Left renal pelvis (tissue), 4 donors: Measurements from ENCODE around the gene RFPL1. TPM values are rescaled to one million over a fixed set of nuclear protein-coding genes. Genes with fewer than 3 reads are reported as not detected.

ENCODE experiments used
- DNase-seq, 4 donors: peaks; one replicate each; pipeline ENCODE4 v3.0.0-alpha.2; 2013; ENCODE audit warnings: low read depth in 4 of 4, low spot score in 3 of 4
- polyA plus RNA-seq, 4 donors: library from polyadenylated mRNA; unstranded; fragments of 120-200 nt; gene quantifications; one replicate each; pipeline ENCODE4 v1.2.1, GENCODE V29; 2013; ENCODE audit not compliant: insufficient read length in 4 of 4

RFPL1 gene
- polyA plus RNA-seq, 4 donors, result 0.89 to 1.8 (median 1.3) TPM

DNA sequence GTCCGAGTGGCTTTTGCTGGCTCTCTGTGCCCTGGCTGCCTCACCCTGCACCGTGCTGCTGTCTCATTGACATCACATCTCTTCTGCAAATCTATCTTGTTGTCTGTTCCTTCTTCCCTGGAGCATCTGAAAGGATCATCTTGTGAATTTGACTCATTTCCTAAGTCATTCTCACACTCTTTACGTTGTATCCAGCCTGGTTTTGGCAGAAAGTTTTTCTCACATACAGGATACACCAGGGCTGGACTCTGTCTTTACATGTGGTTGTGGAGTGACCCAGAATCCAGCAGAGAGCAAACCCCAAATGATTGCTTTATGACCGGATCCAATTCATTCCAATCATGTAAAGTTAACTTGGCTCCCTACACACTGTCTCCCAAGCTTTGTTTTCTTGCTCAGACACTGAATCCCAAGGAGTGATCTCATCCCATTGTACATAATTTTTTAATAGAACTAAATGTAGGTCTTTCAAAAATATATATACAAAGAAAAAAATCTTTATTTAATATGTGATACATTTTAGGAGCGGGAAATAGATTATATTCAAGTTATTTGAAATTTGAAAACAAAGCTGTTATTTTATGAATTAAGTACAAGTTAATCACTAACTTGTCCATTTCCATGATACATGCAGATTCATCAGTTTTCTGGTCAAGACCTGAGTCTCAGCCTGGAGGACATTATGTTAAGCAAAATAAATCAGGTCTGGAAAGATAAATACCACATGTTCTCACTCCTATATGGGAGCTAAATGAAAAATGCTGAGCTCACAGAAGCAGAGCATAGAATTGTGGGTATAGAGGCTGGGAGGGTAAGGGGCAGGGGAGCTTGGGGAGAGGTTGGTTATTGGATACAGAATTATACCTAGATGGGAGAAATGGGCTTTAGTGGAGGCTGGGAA lies 2.9 kb upstream of the RFPL1 start:
- DNase-seq, result no peak

DNA sequence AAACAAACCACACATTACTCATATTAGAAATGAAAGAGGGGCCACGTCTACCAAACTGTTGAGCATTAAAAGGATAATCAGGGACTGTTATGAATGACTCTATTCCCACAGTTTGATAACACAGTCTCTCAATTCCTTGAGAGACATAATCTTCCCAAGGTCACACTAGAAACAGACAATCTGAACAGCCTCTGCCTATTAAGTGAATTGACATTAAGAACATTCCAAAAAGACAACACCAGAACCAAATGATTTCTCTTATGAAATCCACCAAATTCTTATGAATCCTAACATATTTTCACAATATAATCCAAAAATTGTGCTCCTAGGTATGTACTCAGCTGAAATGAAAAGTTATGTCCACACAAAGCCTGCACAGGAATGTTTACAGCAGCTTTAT lies 4.6 kb downstream of the RFPL1 start:
- no peak for DNase-seq

DNA sequence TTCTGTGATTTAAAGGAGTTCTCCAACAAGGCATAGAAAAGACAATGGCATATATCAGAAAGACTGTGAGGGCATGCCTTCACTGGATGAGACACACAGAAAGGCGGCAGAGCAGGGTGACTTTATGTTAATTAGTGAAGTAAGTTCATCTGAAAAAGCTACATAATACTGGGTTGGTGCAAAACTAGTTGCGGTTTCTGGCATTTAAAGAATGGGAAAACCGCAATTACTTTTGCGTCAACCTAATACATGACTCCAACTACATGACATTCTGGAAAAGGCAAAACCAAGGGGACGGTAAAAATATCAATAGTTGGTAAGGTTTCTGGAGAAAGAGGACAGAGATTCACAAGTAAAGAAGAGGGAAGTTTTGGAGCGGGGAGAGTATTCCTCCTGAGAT lies 5.1 kb downstream of the RFPL1 start:
- DNase-seq, result no peak

DNA sequence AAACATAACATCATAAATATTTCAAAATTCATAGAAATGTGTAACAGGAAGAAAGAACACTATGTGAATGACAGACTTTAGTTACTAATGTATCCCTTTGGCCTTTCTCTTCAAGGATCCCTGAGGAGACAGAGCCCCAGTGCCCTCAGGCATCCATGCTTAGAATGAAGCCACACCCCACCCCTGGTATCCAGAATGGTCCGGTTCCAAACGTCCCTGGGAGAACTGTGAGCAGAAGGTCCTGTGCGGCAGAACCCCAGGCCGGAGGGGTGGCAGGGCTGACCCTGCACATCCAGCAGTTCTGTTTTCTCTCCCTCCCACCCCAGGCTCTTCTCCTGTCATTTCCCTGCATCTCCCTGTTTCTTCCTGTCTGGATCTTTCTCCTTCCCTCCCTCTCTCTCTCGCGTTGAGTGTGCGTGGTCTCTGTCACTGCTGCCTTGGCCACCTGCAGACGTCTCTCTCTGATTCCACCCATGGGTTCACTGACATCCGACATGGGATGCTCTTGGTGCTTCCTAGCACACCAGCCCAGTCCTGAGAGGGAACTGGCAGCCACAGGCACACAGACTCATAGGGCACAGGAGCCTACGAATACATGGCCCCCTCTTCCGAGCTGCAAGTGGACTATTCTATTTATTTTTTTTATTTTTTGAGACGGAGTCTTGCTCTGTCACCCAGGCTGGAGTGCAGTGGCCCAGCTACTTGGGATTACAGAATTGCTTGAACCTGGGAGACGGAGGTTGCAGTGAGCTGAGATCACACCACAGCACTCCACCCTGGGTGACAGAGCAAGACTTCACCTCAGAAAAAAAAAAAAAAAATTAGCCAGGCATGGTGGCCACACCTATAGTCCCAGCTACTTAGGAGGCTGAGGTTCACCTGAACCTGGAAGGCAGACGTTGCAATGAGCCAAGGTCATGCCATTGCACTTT lies 5.7 kb downstream of the RFPL1 start:
- DNase-seq, result no peak

DNA sequence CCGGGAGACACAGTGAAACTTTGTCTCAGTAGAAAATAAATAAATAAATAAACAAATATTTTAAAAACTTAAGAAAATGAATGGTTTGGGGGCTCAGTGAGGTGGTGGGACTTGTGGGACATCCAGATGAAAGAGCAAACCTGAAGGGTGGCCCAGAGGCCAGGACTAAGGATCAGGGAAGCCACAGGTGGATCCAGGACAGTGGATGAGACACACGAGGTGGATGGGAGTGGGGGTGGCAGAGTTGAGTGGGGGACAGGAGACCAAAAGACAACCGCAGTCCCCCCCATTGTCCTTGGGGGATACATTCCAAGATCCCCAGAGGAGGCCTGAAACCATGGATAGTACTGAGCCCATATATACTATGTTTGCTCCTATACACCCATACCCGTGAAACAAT lies 7.1 kb downstream of the RFPL1 start:
- DNase-seq, result no peak

DNA sequence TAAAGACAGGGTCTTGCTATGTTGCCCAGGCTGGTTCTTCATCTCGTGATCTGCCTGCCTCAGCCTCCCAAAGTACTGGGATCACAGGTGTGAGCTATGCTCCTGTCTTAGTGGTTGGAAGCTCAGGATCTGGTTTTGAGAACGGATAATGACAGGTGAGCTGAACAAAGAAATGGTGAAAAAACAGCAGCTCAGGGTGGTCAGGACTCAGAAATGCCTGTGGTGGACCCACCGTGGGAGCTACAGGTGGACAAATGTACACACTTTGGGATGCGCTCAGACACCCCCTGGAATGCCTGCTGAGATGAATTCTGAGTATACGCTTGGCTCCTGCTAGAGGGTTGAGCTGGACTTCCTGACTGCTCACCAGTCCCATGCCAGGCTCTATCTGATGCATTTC lies 9.5 kb downstream of the RFPL1 start:
- no peak for DNase-seq

DNA sequence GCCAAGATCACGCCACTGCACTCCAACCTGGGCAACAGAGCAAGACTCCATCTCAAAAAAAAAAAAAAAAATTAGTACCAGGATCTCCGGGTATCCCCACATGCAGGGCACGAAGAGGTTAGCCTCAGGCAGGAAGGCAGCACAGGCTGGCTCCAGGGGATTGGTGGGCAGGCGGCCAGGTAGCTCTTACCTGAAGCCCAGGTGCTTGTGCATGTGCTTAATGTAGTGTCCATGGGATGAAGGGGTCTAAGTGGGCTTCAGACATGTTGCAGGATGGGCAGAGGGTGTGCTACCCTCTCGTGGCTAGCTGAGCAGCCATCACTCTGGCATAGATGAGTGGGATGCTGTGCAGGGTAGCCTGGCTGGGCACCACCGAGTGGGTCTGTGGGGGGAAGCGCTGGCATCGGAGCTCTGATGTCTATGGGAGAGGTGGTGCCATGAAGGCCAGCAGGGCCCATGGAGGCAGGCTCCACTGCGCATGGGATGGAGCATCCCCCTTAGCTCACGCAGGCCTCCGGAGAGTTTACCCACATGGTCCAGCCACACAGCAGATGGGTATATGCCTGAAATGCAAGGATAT lies 11.0 kb downstream of the RFPL1 start:
- DNase-seq, result no peak

DNA sequence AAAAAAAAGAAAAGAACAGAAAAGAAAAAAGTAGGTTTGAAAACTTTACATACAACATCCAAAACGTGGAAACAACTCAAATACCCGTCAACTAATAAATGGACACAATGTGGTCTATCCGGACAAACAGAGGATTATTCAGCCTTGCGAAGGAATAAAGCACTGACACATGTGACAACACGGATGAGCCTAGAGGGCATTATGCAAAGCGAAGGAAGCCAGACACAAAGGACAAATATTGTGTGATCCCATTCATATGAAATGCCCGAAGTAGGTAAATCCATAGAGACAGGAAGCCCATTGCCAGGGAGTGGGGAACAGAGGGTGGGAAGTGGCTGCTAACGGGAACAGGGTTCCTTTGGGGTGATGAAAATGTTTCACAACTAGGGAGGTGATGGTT lies 11.8 kb downstream of the RFPL1 start:
- no peak for DNase-seq

DNA sequence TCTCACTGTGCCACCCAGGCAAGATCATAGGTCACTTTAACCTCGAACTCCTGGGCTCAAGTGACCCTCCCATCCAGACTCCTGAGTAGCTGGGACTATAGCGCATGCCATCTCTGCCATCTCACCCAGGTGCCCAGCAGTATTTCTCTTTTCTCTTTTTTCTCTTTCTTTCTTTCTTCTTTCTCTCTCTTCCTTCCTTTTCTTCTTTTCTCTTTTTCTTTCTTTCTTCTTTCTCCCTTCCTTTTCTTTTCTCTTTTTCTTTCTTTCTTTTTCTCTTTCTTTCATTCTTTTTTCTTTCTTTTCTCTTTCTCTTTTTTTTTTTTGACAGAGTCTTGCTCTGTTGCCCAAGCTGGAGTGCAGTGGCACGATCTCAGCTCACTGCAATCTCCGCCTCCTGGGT lies 13.5 kb downstream of the RFPL1 start:
- no peak for DNase-seq

DNA sequence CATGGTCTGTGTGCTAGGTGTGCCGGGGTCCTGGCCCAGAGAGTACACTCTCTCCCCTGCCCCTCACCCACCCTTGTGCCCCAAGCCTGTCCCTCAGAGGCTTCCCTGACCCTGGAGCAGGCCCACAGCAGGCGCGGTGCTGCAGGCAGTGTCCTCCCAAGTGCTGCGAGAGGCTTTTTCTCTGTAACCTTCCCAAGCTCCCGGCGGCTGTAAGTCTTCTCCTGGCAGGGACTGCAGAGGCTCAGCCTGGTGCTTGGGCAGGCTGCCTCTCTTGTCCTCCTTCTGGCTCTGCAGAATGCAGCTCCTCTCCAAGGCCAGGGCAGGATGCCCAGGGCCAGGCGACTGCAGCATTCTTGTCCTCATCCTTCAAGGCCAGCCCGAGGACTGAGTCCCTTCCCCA lies 15.9 kb downstream of the RFPL1 start:
- no peak for DNase-seq

DNA sequence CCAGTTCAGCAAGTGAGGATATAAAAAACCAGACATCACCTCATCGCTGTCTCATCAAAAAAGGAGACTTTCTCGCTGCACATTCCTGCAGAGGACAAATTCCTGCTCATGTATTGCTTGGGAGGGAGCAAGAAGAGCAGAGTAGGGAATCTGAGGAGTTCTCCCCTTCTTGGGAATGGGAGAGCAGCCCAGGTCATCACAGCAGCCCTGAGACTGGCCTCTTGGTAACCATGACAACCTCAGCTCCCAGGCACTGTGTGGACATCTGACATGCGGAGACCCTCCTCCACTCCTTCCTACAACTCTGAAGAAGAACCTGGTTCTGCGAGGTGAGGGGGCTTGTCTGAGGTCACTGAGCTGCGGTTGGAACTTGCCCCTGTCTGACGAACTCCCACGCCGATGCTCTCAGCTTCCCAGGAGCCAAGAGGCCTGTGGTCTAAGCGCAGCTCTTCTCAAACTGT lies 17.9 kb downstream of the RFPL1 start:
- DNase-seq, result no peak

DNA sequence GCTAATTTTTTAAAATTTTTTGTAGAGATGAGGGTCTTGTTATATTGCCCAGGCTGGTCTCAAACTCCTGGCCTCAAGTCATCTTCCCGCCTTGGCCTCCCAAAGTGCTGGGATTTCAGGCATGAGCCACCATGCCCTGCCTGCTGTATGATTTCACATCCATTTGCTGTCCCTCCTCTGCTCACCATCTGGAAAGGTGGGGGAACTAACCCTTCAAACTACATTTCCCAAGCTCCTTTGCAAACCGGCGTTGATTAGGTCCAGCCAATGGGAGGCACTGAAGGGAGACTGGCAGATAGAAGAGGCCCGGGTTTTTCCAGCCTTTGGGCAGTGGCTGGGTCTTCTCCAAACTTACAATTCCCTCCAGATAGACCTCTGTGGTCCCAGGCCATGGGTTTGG lies 19.3 kb downstream of the RFPL1 start:
- DNase-seq, result no peak

DNA sequence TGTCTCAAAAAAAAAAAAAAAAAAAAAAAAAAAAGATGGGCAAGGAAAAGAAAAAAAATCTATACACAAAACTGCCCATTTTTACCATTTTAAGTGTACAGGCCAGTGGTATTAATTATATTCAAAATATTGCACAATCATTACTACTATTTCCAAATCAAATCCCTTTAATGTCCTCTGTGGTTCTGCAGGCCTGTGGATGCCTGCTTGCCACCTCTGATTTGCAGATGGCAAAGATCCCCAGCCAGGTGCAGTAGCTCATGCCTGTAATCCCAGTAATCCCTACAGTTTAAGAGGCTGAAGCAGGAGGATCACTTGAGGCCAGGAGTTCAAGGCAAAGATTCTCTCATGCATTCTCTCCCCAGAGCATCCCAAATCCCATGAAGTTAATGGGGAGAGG lies 20.2 kb downstream of the RFPL1 start:
- DNase-seq, result no peak

DNA sequence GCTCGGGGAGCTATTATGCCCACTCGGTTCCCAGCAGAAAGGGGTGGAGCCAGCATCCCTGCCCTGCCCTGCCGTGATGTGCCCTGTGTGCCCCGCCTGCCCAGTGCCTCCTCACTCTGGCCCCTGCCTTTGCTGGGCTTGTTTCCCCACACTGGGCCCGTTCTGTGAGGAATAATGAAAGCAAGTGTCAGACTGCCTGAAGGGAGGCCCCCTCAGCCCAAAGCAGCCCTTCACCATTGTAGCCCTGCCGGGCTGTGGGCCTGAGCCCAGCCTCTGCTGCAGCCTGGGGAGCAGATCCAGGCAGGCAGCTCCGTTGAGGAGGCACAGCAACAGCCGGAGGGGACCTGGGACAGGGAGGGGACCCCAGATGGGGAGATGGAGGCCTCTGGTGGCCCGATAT lies 21.4 kb downstream of the RFPL1 start:
- DNase-seq, result no peak

DNA sequence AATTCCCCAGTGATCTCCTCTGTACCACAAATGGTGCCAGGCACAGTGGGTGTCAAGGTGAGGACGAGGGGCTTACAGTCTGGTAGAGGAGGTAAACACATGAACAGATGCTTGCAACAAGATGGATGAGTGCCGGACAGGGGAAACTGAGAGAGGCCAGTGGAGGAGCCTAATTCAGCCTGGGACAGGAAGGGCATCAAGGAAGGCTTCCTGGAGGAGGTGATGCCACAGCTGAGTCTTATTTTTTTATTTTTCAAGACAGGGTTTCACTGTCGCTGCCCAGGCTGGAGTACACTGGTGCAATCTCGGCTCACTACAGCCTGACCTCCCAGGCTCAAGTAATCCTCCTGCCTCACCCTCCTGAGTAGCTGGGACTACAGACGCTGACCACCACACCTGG lies 22.9 kb downstream of the RFPL1 start:
- DNase-seq, result no peak

DNA sequence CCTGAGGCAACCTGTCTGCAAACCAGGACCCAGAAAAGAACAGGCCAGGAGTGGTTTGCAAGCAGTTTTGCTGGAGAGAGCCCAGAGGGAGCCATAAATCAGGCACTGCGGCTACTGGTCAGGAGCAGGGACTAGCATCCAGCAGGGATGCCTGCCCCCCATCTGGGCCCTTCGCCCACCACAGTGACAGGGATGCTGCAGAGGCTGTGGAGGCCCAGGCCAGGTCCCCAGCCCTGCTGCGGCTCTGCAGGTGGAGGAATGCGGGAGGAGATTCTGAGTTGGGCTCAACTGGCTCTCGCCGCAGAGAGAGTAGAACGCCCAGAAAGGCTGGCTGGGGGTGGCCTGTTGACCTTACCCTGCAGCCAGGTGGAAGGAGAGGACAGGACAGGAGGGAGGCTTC lies 25.2 kb downstream of the RFPL1 start:
- DNase-seq, result no peak

DNA sequence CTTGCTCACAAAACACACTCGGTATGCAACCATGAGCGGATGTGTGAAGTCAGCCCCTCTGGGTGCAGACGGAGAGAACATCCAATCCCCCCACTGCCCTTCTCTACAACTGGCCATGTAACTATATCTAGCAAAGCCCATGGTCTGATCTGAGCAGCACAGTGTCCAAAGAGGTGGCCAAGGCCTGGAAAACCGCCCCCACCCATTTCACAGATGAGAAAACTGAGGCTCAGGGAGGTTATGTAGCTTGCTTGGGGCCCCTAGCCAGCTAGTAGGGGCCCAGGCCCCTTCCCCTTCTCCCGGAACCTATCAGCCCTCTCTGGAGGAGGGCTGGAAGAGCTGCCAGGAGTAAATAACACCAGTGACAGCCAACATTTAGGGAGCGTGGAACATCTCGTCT lies 26.2 kb downstream of the RFPL1 start:
- no peak for DNase-seq

DNA sequence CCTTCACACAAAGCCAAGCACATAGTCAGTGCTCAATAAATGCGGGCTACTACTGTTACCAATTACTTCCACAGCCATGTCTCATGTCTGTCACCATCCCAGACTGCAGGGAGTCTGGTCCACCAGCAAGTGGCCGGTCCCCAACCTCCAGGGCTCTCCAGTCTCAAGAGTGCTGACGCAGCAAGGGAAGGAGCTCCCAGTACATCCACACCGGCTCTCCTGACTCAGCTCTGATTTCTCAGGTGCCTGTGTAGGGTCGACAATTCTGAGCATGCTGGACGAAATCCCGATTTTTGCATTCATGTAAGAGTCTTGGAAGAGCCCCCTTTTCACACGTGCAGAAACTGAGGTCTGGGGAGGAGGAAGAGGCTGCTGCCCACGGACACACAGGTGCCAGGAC lies 31.4 kb downstream of the RFPL1 start:
- DNase-seq, result no peak

DNA sequence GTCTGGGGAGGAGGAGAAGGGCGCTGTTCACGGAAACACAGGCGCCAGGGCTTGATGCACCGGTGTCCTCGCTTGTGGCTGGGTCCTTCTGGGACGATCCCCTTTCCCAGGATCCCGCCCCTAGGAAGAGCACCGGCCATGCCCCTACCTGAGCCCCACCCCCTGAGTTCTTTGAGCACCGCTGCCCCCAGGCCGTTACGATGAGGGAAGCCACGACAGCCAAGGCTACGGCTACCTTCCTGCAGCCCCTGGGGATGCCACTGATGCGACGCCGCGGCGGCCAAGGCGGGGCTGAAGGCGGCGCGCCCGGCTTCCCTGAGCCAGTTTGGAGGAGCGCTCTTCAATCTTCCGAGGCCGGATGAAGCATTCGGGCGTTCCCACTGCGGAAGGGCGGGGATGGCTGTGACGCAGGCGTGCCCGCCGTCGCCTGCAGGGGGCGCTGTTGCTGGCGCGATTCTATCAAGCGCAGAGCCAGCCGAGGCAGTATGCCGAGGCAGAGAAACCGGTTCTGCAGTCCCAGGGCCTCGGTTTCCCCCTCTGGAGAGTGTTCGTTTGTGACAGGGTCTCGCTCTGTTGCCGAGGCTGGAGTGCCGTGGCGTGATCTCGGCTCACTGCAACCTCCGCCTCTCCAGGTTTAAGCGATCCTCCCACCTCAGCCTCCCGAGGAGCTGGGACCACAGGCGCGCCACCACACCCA lies 31.9 kb downstream of the RFPL1 start:
- DNase-seq, result no peak

DNA sequence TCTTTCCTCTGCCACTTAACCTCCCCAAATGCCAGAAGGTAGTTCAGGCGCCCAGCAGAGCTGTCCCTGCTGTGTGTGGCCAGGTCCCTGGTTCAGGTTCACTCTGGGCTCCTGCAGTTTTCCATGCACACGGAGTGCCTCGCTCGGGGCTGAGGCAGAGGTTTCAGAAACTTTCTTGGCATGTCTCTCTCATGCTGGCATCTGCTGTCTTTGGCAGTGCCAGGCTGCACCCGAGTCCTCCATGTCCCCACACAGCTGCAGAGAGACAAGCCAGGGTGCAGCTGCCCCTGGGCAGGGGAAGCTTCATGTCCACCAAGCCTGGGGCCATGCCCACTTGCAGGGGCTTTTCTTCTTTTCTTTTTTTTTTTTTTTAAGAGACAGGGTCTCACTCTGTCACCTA lies 34.6 kb downstream of the RFPL1 start:
- DNase-seq, result no peak

DNA sequence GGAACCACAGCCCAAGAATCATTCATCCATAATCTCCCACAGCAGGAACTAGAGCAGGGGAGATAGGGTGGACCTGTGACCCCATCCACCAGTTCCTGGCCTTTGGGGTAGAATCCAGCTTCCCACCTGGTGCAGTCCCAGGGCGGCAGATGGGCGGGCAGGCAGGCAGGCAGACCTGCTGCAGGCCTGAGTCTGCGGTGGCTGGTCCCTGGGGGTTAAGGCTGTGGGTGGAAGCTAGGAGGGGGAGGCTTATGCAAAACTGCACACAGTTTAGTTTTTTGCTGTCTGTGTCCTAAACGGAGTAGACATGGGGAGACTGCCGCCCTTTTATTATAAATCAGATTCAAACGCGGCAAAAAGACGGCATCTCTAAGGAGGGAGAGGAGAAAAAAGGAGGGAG lies 37.2 kb downstream of the RFPL1 start:
- DNase-seq, result no peak
